Astrocyte of the hippocampus (primary cell): ENCODE measurements around the gene SRRM2.

Experiments
- DNase-seq: peaks from one replicate; pipeline ENCODE4 v3.0.0; 2011; ENCODE audit warnings: low read depth, low spot score

Gene SRRM2

GRCh38 chr16:2762711-2763110 is 10.3 kb downstream of the SRRM2 start:
- no peak for DNase-seq

- no peak for DNase-seq
Measured at GRCh38 chr16:2763173-2763572, 10.7 kb downstream of the SRRM2 start.

DNA sequence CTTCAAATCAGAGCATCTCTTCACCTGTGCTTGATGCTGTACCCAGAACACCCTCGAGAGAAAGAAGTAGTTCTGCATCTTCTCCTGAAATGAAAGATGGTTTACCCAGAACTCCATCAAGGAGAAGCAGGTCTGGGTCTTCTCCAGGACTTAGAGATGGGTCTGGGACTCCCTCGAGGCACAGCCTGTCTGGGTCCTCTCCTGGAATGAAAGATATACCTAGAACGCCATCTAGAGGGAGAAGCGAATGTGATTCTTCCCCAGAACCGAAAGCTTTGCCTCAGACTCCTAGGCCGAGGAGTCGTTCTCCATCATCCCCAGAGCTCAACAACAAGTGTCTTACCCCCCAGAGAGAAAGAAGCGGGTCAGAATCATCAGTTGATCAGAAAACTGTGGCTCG is 12.3 kb downstream of the SRRM2 start:
- no peak for DNase-seq

GRCh38 chr16:2765462-2766404 is 13.3 kb downstream of the SRRM2 start:
- DNase-seq = no peak

GRCh38 chr16:2766430-2767139 is 14.1 kb downstream of the SRRM2 start:
- no peak for DNase-seq

DNA sequence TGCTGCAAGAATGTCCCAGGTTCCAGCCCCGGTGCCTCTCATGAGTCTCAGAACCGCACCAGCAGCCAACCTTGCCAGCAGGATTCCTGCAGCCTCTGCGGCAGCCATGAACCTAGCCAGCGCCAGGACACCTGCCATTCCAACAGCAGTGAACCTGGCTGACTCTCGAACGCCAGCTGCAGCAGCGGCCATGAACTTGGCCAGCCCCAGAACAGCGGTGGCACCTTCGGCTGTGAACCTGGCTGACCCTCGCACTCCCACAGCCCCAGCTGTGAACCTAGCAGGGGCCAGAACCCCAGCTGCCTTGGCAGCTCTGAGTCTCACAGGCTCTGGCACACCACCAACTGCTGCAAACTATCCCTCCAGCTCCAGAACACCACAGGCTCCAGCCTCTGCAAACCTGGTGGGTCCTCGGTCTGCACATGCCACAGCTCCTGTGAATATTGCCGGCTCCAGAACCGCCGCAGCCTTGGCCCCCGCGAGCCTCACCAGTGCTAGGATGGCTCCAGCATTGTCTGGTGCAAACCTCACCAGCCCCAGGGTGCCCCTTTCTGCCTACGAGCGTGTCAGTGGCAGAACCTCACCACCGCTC is 14.8 kb downstream of the SRRM2 start:
- no peak for DNase-seq

DNA sequence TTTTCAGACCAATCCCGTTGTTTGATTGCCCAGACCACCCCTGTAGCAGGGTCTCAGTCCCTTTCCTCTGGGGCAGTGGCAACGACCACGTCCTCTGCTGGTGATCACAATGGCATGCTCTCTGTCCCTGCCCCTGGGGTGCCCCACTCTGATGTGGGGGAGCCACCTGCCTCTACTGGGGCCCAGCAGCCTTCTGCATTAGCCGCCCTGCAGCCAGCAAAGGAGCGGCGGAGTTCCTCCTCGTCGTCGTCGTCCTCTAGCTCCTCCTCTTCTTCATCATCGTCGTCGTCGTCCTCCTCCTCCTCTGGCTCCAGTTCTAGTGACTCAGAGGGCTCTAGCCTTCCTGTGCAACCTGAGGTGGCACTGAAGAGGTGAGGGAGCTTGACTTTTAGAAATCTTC is 15.5 kb downstream of the SRRM2 start:
- DNase-seq = no peak

DNA sequence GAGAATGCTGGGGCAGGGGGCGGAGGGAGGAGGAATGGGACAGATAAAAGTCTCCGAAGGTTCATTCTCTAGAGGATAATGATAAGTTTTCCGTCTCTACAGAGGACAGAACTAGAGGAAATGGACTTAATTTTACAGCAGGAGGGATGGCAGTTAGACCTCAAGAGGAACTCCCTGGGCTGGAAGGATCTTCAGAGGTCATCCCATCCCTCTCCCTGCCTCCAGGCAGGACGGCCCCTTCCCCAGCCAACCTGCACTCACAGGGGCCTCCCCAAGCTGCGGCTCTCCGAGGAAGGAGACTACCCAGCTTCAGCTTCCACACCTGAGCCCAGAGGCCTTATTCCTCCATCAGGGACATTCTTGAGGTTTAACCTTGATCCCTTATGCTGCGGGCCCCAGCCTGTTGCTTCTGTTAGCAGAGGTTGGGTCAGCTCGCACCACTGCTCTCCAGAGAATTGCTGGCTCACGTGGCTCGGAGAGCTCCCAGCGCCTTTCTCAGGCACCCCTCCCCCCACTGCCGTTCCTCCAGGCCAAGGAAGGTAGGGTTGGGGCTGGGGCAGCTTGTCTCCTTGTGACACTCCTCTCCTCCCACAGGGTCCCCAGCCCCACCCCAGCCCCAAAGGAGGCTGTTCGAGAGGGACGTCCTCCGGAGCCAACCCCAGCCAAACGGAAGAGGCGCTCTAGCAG is 16.1 kb downstream of the SRRM2 start:
- no peak for DNase-seq

GRCh38 chr16:2769100-2769529 is 16.7 kb downstream of the SRRM2 start:
- DNase-seq = no peak

- DNase-seq = no peak
Measured at GRCh38 chr16:2769675-2770056, 17.2 kb downstream of the SRRM2 start.

GRCh38 chr16:2770057-2770951 is 17.9 kb downstream of the SRRM2 start:
- no peak for DNase-seq

- DNase-seq = no peak
Measured at GRCh38 chr16:2771496-2772402, 19.3 kb downstream of the SRRM2 start.

GRCh38 chr16:2773188-2773968 is 20.9 kb downstream of the SRRM2 start:
- no peak for DNase-seq

DNA sequence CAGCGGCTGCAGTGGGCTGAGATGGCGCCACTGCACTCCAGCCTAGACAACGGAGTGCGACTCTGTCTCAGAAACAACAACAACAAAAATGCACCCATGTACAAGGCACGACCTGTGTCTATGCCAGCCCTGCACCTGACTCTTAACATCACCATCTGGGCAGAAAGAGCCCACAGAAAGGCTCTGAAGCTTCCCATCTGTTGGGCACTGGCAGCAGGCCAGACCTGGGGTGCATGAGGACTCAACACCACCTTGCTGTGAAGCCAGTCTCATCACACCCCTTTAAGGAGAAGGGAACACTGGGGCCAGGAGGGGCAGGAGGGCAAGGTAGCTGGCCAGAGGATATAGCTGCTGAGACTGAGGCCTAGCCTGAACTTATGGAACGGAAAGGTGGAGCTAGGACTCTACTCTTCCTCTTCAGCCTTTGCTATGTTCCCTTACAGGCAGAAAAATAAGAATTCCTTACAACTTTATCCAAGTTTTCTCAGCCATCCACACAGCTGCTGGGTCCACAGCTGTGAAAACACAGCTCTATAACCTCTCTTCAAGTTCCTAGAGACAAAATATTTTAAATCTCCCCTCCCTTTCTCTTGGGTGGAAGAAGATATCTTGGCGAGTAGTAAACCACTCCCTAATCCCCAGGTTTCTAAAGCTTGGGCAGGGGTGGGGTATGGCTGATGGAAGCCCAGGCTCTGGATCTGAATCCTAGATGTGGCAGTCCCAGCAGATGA is 21.9 kb downstream of the SRRM2 start:
- DNase-seq = no peak

DNA sequence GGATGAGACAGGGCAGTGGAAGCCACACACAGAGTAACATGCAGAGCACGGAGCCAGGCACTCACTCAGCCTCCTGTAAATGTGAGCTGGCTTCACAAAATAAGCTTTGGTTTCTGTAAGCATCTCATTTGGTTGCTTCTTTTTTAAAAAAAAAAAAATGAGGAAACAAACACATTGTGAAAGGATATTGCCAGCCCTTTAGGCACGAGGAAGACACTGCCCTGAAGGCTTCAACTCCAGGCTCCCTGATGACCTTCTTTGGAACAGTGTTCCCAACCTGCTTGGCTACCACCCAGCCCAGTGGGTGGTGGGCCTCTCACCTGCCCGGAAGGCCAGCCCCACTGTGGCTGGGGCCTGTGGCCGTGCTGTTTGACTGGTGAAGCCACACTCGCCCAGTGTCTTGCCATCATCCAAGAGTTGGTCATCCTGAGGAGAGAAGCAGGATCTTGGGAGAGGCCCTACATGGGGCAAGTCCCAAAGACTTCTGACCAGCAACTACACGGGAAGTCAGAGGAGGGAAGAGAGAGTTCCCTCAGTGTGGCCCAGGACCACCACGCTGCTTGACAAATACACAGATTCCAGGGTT is 22.8 kb downstream of the SRRM2 start:
- DNase-seq = no peak

- peak; percentile 28 for DNase-seq
Measured at GRCh38 chr16:2775765-2776499, 23.5 kb downstream of the SRRM2 start.

DNA sequence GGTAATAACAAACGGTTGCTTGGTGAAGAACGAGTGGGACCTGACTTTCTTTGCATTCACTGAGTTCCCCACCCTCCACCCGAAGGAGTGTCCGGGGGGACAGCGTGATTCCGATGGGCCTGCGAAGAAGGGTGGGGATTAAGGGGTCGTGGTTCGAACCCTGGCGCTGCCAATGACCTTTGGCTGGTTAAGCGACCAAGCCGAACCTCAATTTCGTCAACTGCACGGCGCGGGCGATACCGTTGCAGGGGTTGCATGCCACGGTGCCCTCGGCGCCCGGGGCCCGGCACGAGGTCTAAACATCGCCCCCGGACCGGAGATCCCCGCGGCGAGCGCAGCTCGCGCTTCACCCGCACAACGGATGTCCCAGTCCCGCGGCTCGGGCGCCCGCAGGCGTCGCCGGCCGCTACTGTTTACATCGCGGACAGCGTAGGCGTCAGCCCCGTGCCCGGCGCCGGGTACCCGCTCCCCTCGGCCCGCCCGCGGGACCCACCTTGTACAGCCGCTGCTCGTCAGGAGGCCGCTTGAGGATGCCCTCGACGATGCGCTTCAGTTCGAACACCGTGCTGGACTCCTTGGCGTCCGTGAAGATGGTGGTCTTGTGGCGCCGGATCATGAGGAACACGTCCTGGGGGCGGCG is 24.2 kb downstream of the SRRM2 start:
- peak; percentile 56 for DNase-seq
